ENCODE data around the gene SFXN2.

DNA sequence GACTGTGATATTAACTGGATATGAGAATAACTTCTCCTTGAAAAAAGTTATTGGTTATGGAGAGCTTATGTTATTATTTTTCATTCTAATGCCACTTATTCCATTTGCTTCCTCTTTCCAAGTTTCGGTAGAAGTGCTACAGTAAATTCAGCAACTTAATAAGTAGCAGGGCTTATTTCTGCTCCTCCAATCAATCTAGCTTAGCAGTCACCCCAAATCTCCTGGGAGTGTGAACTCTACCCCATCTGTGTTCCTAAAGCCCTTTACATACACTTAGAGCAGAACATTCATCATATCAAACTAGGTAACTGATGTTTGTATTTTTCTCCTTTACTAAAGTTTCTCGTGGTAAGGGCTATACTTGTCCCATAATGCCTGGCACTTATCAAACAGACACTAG lies 8.9 kb upstream of the SFXN2 start:
- TF ChIP-seq, protein P1, sequence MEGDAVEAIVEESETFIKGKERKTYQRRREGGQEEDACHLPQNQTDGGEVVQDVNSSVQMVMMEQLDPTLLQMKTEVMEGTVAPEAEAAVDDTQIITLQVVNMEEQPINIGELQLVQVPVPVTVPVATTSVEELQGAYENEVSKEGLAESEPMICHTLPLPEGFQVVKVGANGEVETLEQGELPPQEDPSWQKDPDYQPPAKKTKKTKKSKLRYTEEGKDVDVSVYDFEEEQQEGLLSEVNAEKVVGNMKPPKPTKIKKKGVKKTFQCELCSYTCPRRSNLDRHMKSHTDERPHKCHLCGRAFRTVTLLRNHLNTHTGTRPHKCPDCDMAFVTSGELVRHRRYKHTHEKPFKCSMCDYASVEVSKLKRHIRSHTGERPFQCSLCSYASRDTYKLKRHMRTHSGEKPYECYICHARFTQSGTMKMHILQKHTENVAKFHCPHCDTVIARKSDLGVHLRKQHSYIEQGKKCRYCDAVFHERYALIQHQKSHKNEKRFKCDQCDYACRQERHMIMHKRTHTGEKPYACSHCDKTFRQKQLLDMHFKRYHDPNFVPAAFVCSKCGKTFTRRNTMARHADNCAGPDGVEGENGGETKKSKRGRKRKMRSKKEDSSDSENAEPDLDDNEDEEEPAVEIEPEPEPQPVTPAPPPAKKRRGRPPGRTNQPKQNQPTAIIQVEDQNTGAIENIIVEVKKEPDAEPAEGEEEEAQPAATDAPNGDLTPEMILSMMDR (IDR thresholded peaks at IDR 0.05), result no peak
- no peak for TF ChIP-seq POLR2A (IDR thresholded peaks at IDR 0.05)

Measured in esophagus squamous epithelium (tissue), 4 donors.